Endothelial cell of umbilical vein (primary cell): Measurements from ENCODE around the gene EPS15. TPM values are rescaled to one million over a fixed set of nuclear protein-coding genes. Genes with fewer than 3 reads are reported as not detected.

Experiments used
- BruUV-seq: library from RNA; stranded (reverse); fragments of 400-500 nt; replicated peaks from 2 replicates; lab custom pipeline; 2021; lab: Mats Ljungman, UMichigan
- CTCF ChIA-PET: fragments of 300-600, 350-600 bp; sonication (Branson Sonifier 250); formaldehyde crosslinking; loops from one replicate; lab custom pipeline; 2021; ENCODE audit warnings: antibody characterized with exemption, inconsistent platforms; lab: Charles Lee
- POLR2A ChIA-PET: fragments of 300-600, 350-600 bp; sonication (Branson Sonifier 250); formaldehyde crosslinking; loops from one replicate; lab custom pipeline; 2021; ENCODE audit warnings: antibody characterized with exemption, inconsistent platforms; lab: Charles Lee
- DNase-seq: peaks from one replicate; pipeline ENCODE4 v3.0.0-alpha.2; 2011; ENCODE audit warnings: low read depth, low spot score
- FAIRE-seq: peaks from 2 replicates; lab custom pipeline; 2011; peaks lifted over from hg19 to GRCh38; lab: Jason Lieb, UNC
- H2AFZ ChIP-seq: 2 replicates; pipeline ENCODE4 v1.6.0; 2012; ENCODE audit warnings: low read depth, low read length, control low read depth, inconsistent platforms
- H3K27ac ChIP-seq: 2 replicates; pipeline ENCODE4 v1.5.1; 2011; ENCODE audit warnings: low read depth, mild to moderate bottlenecking, control low read depth, low read length, moderate library complexity; ENCODE audit not compliant: insufficient read depth
- H3K27me3 ChIP-seq, 2 experiments: 2 replicates each; pipeline versions ENCODE4 v1.6.0 to v1.6.1; 2011; ENCODE audit warnings: low read length in 2 of 2, mixed read lengths in 1 of 2; ENCODE audit not compliant: control insufficient read depth in 2 of 2, insufficient read depth in 2 of 2
- H3K36me3 ChIP-seq, 2 experiments: 2 replicates in 1 of 2; 3 replicates in 1 of 2; pipeline ENCODE4 v1.5.1; 2011; ENCODE audit warnings: low read length in 2 of 2, mild to moderate bottlenecking in 1 of 2, moderate library complexity in 1 of 2; ENCODE audit not compliant: control insufficient read depth in 2 of 2, insufficient read depth in 2 of 2; ENCODE audit errors: extremely low read depth in 1 of 2
- H3K4me1 ChIP-seq: 3 replicates; pipeline ENCODE4 v1.5.1; 2011; ENCODE audit warnings: mild to moderate bottlenecking, low read length; ENCODE audit not compliant: control insufficient read depth, insufficient read depth; ENCODE audit errors: extremely low read depth
- H3K4me2 ChIP-seq: 2 replicates; pipeline ENCODE4 v1.6.1; 2011; ENCODE audit warnings: low read length, control low read depth, mixed read lengths; ENCODE audit not compliant: insufficient read depth
- H3K4me3 ChIP-seq, 3 experiments: fragments of 200-600 bp in 1 of 3; sonication (generic), shearing (Covaris generic) in 1 of 3; replicated peaks in 1 of 3; 2 replicates each; pipeline ENCODE4 v1.5.1; 2011 to 2016; ENCODE audit warnings: control low read depth in 3 of 3, low read length in 3 of 3, mild to moderate bottlenecking in 2 of 3, inconsistent platforms in 1 of 3, low read depth in 1 of 3, moderate library complexity in 1 of 3; ENCODE audit not compliant: insufficient read depth in 1 of 3
- H3K79me2 ChIP-seq: 2 replicates; pipeline ENCODE4 v1.6.0; 2012; ENCODE audit warnings: low read length, inconsistent platforms; ENCODE audit not compliant: control insufficient read depth, insufficient read depth
- H3K9ac ChIP-seq: replicated peaks from 2 replicates; pipeline ENCODE3; 2011; ENCODE audit warnings: low read length, control low read depth; ENCODE audit not compliant: insufficient read depth; ENCODE audit errors: extremely low read depth
- H3K9me1 ChIP-seq: replicated peaks from 3 replicates; pipeline ENCODE4 v1.6.0; 2011; ENCODE audit warnings: mild to moderate bottlenecking, low read length; ENCODE audit not compliant: control insufficient read depth, insufficient read depth; ENCODE audit errors: extremely low read depth
- H3K9me3 ChIP-seq: replicated peaks from 2 replicates; pipeline ENCODE4 v1.5.1; 2012; ENCODE audit warnings: low read length, inconsistent platforms; ENCODE audit not compliant: control insufficient read depth, insufficient read depth
- H4K20me1 ChIP-seq: replicated peaks from 2 replicates; pipeline ENCODE3; 2011; ENCODE audit warnings: mild to moderate bottlenecking, low read length; ENCODE audit not compliant: control insufficient read depth, insufficient read depth; ENCODE audit errors: extremely low read depth
- CTCF ChIP-seq, 2 donors: IDR thresholded peaks; 1 replicate in 1 of 2; 2 replicates in 1 of 2; pipeline ENCODE4 v1.5.1; 2011; ENCODE audit warnings: low read length in 2 of 2, mild to moderate bottlenecking in 2 of 2, moderate library complexity in 2 of 2, control low read depth in 1 of 2, inconsistent platforms in 1 of 2, low read depth in 1 of 2; ENCODE audit not compliant: insufficient read depth in 1 of 2; ENCODE audit errors: extremely low read depth in 1 of 2
- EZH2 ChIP-seq: IDR thresholded peaks from 2 replicates; pipeline ENCODE4 v1.6.1; 2012; ENCODE audit warnings: borderline replicate concordance, low read depth, mild to moderate bottlenecking, moderate library complexity, low read length, inconsistent platforms; ENCODE audit not compliant: severe bottlenecking
- FOS ChIP-seq: IDR thresholded peaks from 2 replicates; pipeline ENCODE4 v1.6.1; 2011; ENCODE audit warnings: mild to moderate bottlenecking, low read length, moderate library complexity, borderline replicate concordance; ENCODE audit not compliant: insufficient read depth
- GATA2 ChIP-seq: IDR thresholded peaks from 2 replicates; pipeline ENCODE4 v1.7.0; 2011; ENCODE audit warnings: low read depth, mild to moderate bottlenecking, moderate library complexity, mixed read lengths, low read length; ENCODE audit not compliant: insufficient read length, insufficient read depth
- JUN ChIP-seq: IDR thresholded peaks from 2 replicates; pipeline ENCODE4 v1.6.1; 2011; ENCODE audit warnings: borderline replicate concordance, low read depth; ENCODE audit not compliant: insufficient read length, insufficient read depth
- MAX ChIP-seq: IDR thresholded peaks from 2 replicates; pipeline ENCODE4 v1.6.1; 2011; ENCODE audit not compliant: insufficient read depth, insufficient read length
- MYC ChIP-seq: IDR thresholded peaks from one replicate; pipeline ENCODE4 v1.6.1; 2011; ENCODE audit warnings: mild to moderate bottlenecking, low read depth, low read length
- POLR2A ChIP-seq: IDR thresholded peaks from 2 replicates; pipeline ENCODE4 v1.6.1; 2012; ENCODE audit warnings: low read depth, mild to moderate bottlenecking, control low read depth, low read length
- POLR2AphosphoS5 ChIP-seq: IDR thresholded peaks from 2 replicates; pipeline ENCODE4 v1.6.1; 2012; ENCODE audit warnings: low read depth, mild to moderate bottlenecking, control low read depth, low read length, moderate library complexity; ENCODE audit not compliant: insufficient read depth
- dilution Hi-C: fragments of 300-500 bp; cut with MboI; formaldehyde crosslinking; loops from one replicate; pipeline ENCODE4 v1.15.0; 2019; ENCODE audit warnings: low sequenced_read_pairs; ENCODE audit not compliant: extremely low pct_ligation_motif_present
- intact Hi-C: fragments of 100-400 bp; cut with micrococcal nuclease; formaldehyde crosslinking; loops from one replicate; pipeline ENCODE4 v1.10.0; 2022
- polyA plus RNA-seq, 4 experiments: library from polyadenylated mRNA; depleted of rRNA in 3 of 4; stranded (reverse) in 3 of 4; unstranded in 1 of 4; fragments of >200 nt; gene quantifications; 2 replicates each; pipeline versions ENCODE4 v1.2.1 to v1.2.3, GENCODE V29; 2011 to 2012; ENCODE audit warnings: missing spikeins in 1 of 4
- total RNA-seq: library from RNA; stranded (reverse); gene quantifications from 2 replicates; pipeline ENCODE4 v1.2.3, GENCODE V29; 2021

EPS15 gene
- total and polyA plus RNA-seq, 2 donors (not counting 3 experiments of a cell fraction or from before 2014, with no cell fraction given), result 15.4 to 44.8 TPM

- H3K9me1 ChIP-seq, result no peaks in the 10 kb centered on the region
- no peak overlapping the region for H3K4me2 ChIP-seq
- no peak overlapping the region for H2AFZ ChIP-seq
- no peak for TF ChIP-seq JUN
- TF ChIP-seq CTCF (IDR thresholded peaks at IDR 0.05; ENCODE audit: extremely low read depth in 1 of 2, insufficient read depth in 1 of 2, low read depth in 1 of 2, low read length in 2 of 2), result no peak
- TF ChIP-seq POLR2AphosphoS5, result no peak
- TF ChIP-seq GATA2, result no peak
- TF ChIP-seq MYC, result no peak
- no peak for TF ChIP-seq EZH2
- TF ChIP-seq MAX, result no peak
- TF ChIP-seq POLR2A, result no peak
- TF ChIP-seq FOS, result no peak
- H4K20me1 ChIP-seq, result no peaks in the 10 kb centered on the region
- intact Hi-C loops (no loop called here), dilution Hi-C loops (no loop called here)
- no peak overlapping the region for H3K9ac ChIP-seq
- H3K4me3 ChIP-seq, result no peak overlapping the region
- no peaks in the 10 kb centered on the region for H3K9me3 ChIP-seq
- ChIA-PET CTCF (no interaction called here), POLR2A (interaction anchor here (0.8 kb wide), 1 partner anchor 8 kb away, joined by 5 read pairs; no protein-coding TSS in a partner anchor)
- no peaks in the 10 kb centered on the region for H3K79me2 ChIP-seq
- H3K4me1 ChIP-seq, result peaks cover 34% of the 10 kb centered on the region
- DNase-seq (no peak), FAIRE-seq (no peak)
- no TSS peak for BruUV-seq
- no peak overlapping the region for H3K27ac ChIP-seq
- no peaks in the 10 kb centered on the region for H3K27me3 ChIP-seq
- peaks cover 0 to 4% of the 10 kb centered on the region in 2 experiments for H3K36me3 ChIP-seq
These were observed 86.9 kb downstream of the EPS15 start for GRCh38 chr1:51432146-51432545.
